Esophagus muscularis mucosa (tissue), 4 donors: ENCODE data around the gene HAO2. TPM values are rescaled to one million over a fixed set of nuclear protein-coding genes. Genes with fewer than 3 reads are reported as not detected.

Experiments
- DNase-seq: peaks from one replicate; pipeline ENCODE4 v3.0.0-alpha.2; 2017; ENCODE audit errors: extremely low spot score
- H3K27ac ChIP-seq, 4 donors: fragments of 200-600 bp; sonication (generic); replicated peaks in 1 of 4; 1 replicate in 3 of 4; 2 replicates in 1 of 4; pipeline ENCODE4 v1.5.1; 2016 to 2019; ENCODE audit warnings: mild to moderate bottlenecking in 1 of 4
- H3K27me3 ChIP-seq, 4 donors: fragments of 200-600 bp; sonication (generic); one replicate each; pipeline versions ENCODE4 v1.5.1 to v1.6.0; 2016 to 2019
- H3K36me3 ChIP-seq, 4 donors: fragments of 200-600 bp; sonication (generic); one replicate each; pipeline ENCODE4 v1.5.1; 2016 to 2019
- H3K4me1 ChIP-seq, 4 donors: fragments of 200-600 bp; sonication (generic); one replicate each; pipeline ENCODE4 v1.5.1; 2016 to 2019
- H3K4me3 ChIP-seq, 4 donors: fragments of 200-600 bp; sonication (generic); 1 replicate in 2 of 4; 2 replicates in 2 of 4; pipeline ENCODE4 v1.5.1; 2016 to 2019; ENCODE audit warnings: mild to moderate bottlenecking in 4 of 4, moderate library complexity in 1 of 4
- H3K9me3 ChIP-seq, 4 donors: fragments of 200-600 bp; sonication (generic); 1 replicate in 3 of 4; 2 replicates in 1 of 4; pipeline ENCODE4 v1.5.1; 2016 to 2019
- CTCF ChIP-seq, 3 experiments: fragments of 200-600 bp in 2 of 3; fragments of 450-650 bp in 1 of 3; sonication (generic) in 2 of 3; IDR thresholded peaks; one replicate each; pipeline ENCODE4 v1.5.1; 2017 to 2019; ENCODE audit warnings: antibody characterized with exemption in 3 of 3, mild to moderate bottlenecking in 2 of 3, moderate library complexity in 1 of 3
- EP300 ChIP-seq: sonication (generic); formaldehyde crosslinking; IDR thresholded peaks from one replicate; pipeline ENCODE4 v1.6.1; 2017; ENCODE audit warnings: antibody characterized with exemption
- POLR2A ChIP-seq: fragments of 450-650 bp; IDR thresholded peaks from one replicate; pipeline ENCODE4 v1.6.1; 2017; ENCODE audit warnings: antibody characterized with exemption, moderate library complexity, mild to moderate bottlenecking, low read depth
- POLR2AphosphoS5 ChIP-seq, 2 donors: sonication (generic); formaldehyde crosslinking; IDR thresholded peaks; one replicate each; pipeline ENCODE4 v1.6.1; 2017; ENCODE audit warnings: antibody characterized with exemption in 2 of 2
- WGBS: methylation state at CpG from one replicate; pipeline ENCODE4 v1.1.5; 2018; 5-methylcytosine and 5-hydroxymethylcytosine counted together
- intact Hi-C: fragments of 100-400 bp; cut with DNase I; formaldehyde crosslinking; loops from one replicate; pipeline ENCODE4 v1.15.1; 2023
- total RNA-seq, 4 donors: library from RNA; depleted of rRNA; stranded (reverse); fragments of >200 nt; gene quantifications; one replicate each; pipeline versions ENCODE4 v1.1.0 to v1.2.1, GENCODE V29; 2016

Gene HAO2
- total RNA-seq, 4 donors from 2014 or later = 0.32 TPM; not detected in 3

GRCh38 chr1:119324198-119324597 lies 44.4 kb upstream of the HAO2 start:
- Histone ChIP-seq H3K4me1 (peaks cover 5 to 16% (median 12%) of the 10 kb centered on the region in 4 donors), H3K36me3 (no peaks in the 10 kb centered on the region), H3K27me3 (peaks cover 0 to 5% (median 0%) of the 10 kb centered on the region in 4 donors), H3K27ac (no peak overlapping the region), H3K4me3 (no peak overlapping the region), H3K9me3 (no peaks in the 10 kb centered on the region)
- 71% methylated on average over 1 of the region's 1 CpG for WGBS
- TF ChIP-seq EP300 = no peak
- TF ChIP-seq POLR2AphosphoS5 (IDR thresholded peaks at IDR 0.05) = no peak
- no peak for DNase-seq
- intact Hi-C loops = no loop called here

GRCh38 chr1:119326251-119326650 lies 42.3 kb upstream of the HAO2 start:
- Histone ChIP-seq H3K9me3 (no peaks in the 10 kb centered on the region), H3K27me3 (peaks cover 0 to 5% (median 0%) of the 10 kb centered on the region in 4 donors), H3K4me3 (no peak overlapping the region), H3K4me1 (peaks cover 5 to 16% (median 12%) of the 10 kb centered on the region in 4 donors), H3K27ac (no peak overlapping the region), H3K36me3 (no peaks in the 10 kb centered on the region)
- no peak for DNase-seq
- intact Hi-C loops = no loop called here
- TF ChIP-seq EP300 (no peak), POLR2AphosphoS5 (IDR thresholded peaks at IDR 0.05) (no peak), CTCF (IDR thresholded peaks at IDR 0.05) (no peak), POLR2A (no peak)
- WGBS = 93% methylated on average over 7 of the region's 7 CpGs

- H3K36me3 ChIP-seq = no peaks in the 10 kb centered on the region
- H3K9me3 ChIP-seq = no peaks in the 10 kb centered on the region
- TF ChIP-seq CTCF (IDR thresholded peaks at IDR 0.05) (no peak), POLR2A (no peak), EP300 (no peak)
- 9% methylated on average over 16 of the region's 18 CpGs for WGBS
- H3K27me3 ChIP-seq = peaks cover 0 to 5% (median 0%) of the 10 kb centered on the region in 4 donors
- DNase-seq = no peak
- no peak overlapping the region for H3K27ac ChIP-seq
- peak overlapping the region; percentile 45 to 54 (median 49) for H3K4me3 ChIP-seq
- peaks cover 5 to 16% (median 12%) of the 10 kb centered on the region in 4 donors for H3K4me1 ChIP-seq
- intact Hi-C loops = no loop called here
Measured at GRCh38 chr1:119327094-119327449, 41.5 kb upstream of the HAO2 start.

- Histone ChIP-seq H3K4me1 (peaks cover 5 to 16% (median 12%) of the 10 kb centered on the region in 4 donors), H3K4me3 (peak overlapping the region; percentile 45 to 54 (median 49)), H3K36me3 (no peaks in the 10 kb centered on the region), H3K9me3 (no peaks in the 10 kb centered on the region), H3K27me3 (peaks cover 0 to 5% (median 0%) of the 10 kb centered on the region in 4 donors), H3K27ac (no peak overlapping the region)
- intact Hi-C loops = no loop called here
- DNase-seq = no peak
- 9% methylated on average over 22 of the region's 34 CpGs for WGBS
- TF ChIP-seq POLR2A (no peak), POLR2AphosphoS5 (IDR thresholded peaks at IDR 0.05) (no peak), EP300 (no peak), CTCF (IDR thresholded peaks at IDR 0.05) (no peak)
Measured at GRCh38 chr1:119327450-119328155, 41.0 kb upstream of the HAO2 start.

GRCh38 chr1:119329541-119330461 lies 38.8 kb upstream of the HAO2 start:
- no peaks in the 10 kb centered on the region for H3K36me3 ChIP-seq
- peaks cover 5 to 16% (median 12%) of the 10 kb centered on the region in 4 donors for H3K4me1 ChIP-seq
- intact Hi-C loops = no loop called here
- no peaks in the 10 kb centered on the region for H3K9me3 ChIP-seq
- DNase-seq = no peak
- H3K4me3 ChIP-seq = no peak overlapping the region
- no peak overlapping the region for H3K27ac ChIP-seq
- H3K27me3 ChIP-seq = peaks cover 0 to 5% (median 0%) of the 10 kb centered on the region in 4 donors
- TF ChIP-seq CTCF (IDR thresholded peaks at IDR 0.05) (no peak), POLR2AphosphoS5 (IDR thresholded peaks at IDR 0.05) (no peak), EP300 (no peak), POLR2A (no peak)
- 84% methylated on average over 8 of the region's 8 CpGs for WGBS
